ENCODE results near the gene STXBP4.

Gene STXBP4, protein sequence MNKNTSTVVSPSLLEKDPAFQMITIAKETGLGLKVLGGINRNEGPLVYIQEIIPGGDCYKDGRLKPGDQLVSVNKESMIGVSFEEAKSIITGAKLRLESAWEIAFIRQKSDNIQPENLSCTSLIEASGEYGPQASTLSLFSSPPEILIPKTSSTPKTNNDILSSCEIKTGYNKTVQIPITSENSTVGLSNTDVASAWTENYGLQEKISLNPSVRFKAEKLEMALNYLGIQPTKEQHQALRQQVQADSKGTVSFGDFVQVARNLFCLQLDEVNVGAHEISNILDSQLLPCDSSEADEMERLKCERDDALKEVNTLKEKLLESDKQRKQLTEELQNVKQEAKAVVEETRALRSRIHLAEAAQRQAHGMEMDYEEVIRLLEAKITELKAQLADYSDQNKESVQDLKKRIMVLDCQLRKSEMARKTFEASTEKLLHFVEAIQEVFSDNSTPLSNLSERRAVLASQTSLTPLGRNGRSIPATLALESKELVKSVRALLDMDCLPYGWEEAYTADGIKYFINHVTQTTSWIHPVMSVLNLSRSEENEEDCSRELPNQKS

GRCh38 chr17:54968262-54968987 lies at the start of gene STXBP4, which contains the start of gene COX11:
Gene STXBP4, plus strand, starts transcription at chr17:54968765. Its CDS starts 17,455 bp downstream, at chr17:54986220.
Gene COX11, minus strand, starts transcription at chr17:54968654. Its CDS starts 8 bp downstream, at chr17:54968646.
- DNase-seq = peak; percentile 96 to 99 (median 97)

DNA sequence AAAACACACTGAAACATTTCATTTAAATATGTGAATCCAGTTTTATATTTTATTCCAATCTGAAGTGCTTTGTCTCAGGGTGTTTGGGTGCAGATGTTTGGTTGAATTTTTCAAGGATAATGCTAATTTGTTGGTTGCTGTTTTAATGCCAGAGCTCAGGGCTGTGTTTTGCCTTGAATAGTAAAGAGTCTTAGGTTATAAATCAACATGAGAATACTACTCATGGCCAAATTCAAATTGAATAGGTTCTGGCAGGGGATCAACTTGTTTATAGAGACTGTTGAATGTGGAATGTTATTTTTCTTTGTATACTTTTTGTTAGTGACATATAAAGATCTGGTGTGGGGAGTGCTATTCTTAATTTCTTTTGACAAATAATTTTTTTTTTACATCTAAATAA lies 49.1 kb upstream of the STXBP4 start:
- no peak for DNase-seq

DNA sequence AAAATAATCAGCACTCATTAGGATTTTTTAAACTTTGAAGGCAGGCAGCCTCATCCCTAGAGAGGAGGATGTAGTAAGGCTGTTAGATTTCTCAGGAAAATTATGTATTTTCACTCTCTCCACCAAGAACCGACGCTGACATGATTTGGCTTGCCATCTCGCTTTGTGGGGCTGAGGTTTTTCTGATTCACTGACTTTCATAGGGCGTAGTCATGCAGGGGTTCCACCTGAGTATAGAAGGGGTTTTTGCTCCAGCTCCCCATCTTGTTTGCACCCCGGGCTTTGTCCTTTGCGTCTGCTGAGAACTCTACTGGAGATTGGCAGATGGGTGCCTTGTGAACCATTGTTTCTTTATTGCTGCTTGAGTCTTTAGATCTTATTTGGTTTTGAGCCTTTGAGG lies 47.7 kb upstream of the STXBP4 start:
- no peak for DNase-seq

GRCh38 chr17:54924405-54924804 lies 44.2 kb upstream of the STXBP4 start:
- DNase-seq = no peak

DNA sequence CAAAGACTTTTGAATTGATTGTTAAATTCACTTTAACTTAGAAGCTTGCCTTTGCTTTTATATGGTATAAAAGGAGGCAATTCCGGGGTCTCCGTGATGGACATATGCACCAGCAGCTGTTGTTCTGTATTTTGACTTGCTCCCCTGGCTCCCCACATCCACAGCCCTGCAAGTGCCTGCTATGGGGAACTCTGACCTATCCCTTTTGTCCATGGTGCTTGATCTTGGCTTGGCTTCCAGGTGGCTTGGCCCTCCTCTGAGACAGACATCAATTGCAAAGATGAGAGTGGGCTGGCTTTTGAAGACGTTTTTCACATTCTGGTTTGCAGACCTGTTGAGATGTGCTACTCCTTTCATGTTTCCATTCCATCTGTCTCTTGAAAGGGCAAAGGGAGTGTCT lies 41.0 kb upstream of the STXBP4 start:
- no peak for DNase-seq

GRCh38 chr17:54932711-54933110 lies 35.9 kb upstream of the STXBP4 start:
- no peak for DNase-seq

- no peak for DNase-seq
Measured at GRCh38 chr17:54933921-54934320, 34.6 kb upstream of the STXBP4 start.

DNA sequence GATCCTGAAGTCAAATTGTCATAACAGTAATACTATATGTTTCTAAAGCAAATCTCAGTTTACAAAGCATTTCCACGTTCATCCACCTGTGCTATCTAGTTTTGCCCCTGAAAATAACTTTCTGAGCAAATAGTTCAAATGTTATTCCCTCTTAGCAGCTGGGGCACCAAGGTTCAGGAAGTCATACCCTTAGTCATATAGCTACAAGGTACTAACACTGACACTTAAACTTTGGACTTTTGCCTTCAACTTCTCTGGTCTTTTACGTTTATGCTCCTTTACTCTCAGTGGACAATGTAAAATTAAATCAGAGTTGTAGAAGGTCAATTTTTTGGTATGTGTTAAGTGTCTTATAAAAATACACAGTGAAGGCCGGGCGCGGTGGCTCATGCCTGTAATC lies 33.1 kb upstream of the STXBP4 start:
- no peak for DNase-seq

- no peak for DNase-seq
Measured at GRCh38 chr17:54937018-54937417, 31.5 kb upstream of the STXBP4 start.

DNA sequence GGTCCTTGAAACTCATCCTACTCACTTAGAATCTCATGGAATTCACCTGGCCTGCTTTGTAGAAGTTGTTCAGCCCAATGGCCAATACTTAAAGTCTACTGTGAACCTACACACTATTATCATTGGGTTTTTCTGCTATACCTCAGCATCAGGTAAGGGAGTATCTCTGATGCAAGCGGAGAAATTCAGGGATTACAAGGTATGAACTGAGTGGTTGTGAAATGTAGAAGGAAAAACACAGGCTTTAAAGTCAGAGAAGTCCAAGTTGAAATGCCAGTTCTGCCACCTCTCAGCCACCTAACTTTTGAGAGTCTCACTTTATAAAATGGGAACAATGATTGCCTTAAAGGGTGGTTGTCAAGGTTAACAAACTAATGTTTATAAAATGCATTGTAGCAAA lies 31.1 kb upstream of the STXBP4 start:
- DNase-seq = no peak

GRCh38 chr17:54941285-54941684 lies 27.3 kb upstream of the STXBP4 start:
- no peak for DNase-seq

DNA sequence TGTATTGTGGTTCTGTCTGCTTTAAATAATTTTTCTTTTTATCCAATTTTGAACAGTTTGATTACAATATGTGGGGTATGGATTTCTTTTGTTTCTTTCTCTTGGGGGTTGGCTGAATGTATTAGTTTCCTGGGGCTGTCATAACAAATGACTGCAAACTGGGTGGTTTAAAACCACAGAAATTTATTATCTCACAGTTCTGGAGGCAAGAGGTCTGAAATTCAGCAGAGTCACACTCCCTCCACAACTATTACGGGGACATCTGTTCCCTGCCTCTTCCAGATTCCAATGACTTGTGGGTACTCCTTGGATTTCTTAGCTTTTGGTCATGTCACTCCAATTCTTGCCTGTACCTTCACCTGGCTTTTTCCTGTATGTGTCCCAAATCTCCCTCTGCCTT lies 23.8 kb upstream of the STXBP4 start:
- no peak for DNase-seq

DNA sequence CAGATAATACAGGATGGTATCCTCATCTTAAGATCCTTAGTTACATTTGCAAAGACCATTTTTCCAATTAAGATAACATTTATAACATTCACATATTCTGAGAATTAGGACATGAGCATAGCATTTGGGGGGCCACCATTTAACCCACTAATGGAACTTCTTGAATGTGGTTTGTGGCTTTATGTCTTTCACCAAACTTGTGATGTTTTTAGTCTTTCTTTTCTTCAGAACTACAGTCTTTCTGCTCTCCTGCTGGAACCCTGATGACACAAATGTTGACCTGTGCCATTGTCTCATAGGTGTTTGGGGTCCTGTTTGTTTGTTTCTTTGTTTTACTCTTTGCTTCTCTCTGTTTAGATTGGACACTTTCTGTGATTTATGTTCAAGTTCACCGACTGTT lies 23.3 kb upstream of the STXBP4 start:
- no peak for DNase-seq

GRCh38 chr17:54945671-54946070 lies 22.9 kb upstream of the STXBP4 start:
- DNase-seq = no peak

DNA sequence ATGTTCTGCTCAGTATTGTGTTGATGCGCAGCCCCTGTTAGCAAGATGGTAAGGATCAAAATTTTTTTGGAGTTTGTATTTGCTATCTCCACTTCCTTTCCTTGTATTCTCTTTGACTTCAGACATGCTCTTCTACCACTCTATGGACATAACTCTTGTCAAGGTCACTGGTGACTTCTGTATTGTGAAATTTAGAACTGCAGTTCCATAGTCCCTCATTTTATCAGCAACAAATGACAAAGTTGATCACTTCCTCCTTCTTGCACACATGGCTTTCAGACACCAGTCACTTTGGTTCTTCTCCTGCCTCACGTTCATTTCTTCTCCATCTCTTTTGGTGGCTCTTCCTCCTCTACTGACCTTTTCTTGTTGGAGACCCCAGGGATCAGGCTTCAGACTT lies 21.2 kb upstream of the STXBP4 start:
- no peak for DNase-seq

- DNase-seq = no peak
Measured at GRCh38 chr17:54948380-54948779, 20.2 kb upstream of the STXBP4 start.

DNA sequence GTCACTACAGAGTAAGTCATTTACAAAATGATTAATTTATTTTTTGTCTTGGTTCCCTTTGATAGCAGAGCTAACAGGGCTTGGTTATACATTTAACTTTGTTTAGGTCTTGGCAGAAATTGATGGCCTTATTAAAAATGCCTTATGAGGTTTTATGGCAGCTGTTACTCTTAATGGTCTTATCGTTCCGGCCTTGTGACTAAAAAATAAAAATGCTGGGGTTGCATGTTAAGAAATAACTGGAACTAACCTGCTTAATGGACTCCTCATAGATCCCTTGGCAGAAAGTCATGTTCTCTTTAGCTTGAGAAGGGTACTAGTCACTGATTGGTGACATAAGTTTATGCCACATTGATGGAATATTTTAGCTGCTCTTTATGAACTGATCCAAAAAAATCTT lies 18.4 kb upstream of the STXBP4 start:
- DNase-seq = no peak

DNA sequence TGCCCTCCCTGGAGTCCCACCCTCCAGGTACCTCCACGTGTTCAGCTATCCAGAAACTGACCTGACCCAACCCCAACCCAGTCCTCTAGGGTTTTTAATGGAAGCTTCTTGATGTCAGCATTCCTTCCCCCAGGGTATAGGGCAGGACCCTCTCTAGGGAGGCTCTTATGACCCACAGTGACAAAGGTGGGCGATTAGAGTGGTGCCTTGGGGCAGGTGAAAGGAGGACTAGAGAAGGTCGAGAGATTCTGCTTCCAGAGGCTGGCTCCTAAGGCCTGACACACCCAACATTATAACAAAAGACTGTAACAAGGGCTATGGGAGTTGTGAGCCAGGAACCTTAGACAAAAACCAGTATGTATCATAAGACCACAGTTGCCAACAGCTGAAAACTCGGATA lies 17.3 kb upstream of the STXBP4 start:
- no peak for DNase-seq

DNA sequence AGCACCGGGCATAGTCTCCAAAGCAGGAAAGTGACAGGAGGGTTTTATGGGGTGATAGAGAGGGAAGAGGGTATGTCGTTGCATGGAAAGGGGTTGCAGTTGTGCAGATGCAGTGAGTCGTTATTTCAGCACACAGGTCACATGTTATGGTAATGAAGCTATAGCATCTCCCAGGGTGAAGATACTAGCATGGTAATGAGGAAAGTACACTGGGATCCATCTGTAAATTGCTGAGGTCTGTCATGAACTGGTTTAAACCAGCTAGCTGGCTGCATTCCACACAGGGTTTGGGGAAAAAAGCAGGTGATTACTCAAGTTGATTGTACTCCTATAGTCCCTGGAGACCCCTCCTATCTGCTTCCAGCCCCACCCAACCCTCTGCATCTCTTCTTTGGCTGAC lies 11.8 kb upstream of the STXBP4 start:
- no peak for DNase-seq

GRCh38 chr17:54967621-54968261 lies 824 bp upstream of the STXBP4 start:
- DNase-seq = peak in 2 of 3 donors; percentile 6 to 10

GRCh38 chr17:54968988-54969332 lies 395 bp downstream of the STXBP4 start:
- DNase-seq = peak; percentile 17 to 48 (median 24)

DNA sequence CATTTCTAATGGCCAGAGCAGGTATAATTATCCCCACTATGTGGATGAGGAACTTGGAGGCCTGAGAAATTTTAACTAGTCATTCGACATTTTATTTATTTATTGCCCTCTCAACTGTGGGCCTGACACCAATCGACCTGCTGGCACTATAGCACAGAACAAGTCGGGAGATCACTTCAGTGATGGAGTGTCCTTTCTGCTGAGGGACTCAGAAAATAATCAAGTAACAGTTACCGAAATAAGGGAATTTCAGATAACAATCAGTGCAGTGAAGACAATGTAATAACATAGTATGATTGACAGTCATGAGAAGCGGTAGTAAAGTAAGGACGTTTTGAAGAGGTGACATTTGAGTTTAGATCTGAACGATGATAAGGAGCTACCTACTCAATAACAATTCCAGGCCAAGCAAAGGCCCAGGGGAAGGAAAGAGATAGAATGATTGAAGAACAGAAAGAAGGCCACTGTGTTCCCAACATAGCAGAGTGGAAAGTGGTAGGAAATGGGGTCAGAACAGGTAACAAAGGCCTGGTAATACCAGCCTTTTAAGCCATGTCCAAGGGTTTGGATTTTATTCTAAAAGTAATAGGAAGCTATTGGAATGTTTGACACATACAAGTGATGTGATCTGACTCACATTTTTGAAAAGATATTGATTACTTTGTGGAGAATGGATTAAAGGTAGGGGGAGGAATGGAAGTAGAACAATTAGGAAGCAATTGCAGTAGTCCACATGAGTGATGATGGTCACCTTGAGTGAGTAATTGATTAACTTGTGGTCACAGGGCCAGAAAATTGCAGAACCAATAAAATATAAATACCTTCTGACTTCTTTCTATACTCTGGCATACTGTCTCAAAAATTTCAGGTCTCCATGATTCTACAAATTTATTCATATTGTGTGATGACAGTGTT lies 1.4 kb downstream of the STXBP4 start:
- DNase-seq = no peak

Data from suppressor macrophage treated with lipopolysaccharide for 1 hour (primary cell).